ENCODE results near the gene PNKD. TPM values are rescaled to one million over a fixed set of nuclear protein-coding genes. Genes with fewer than 3 reads are reported as not detected.

Gene PNKD
- total RNA-seq, 1 donor from 2014 or later, result 39.1 TPM

- no peak overlapping the region for H3K4me3 ChIP-seq (ENCODE audit: low read length in 3 of 3)
- H3K4me1 ChIP-seq (ENCODE audit: control insufficient read depth in 3 of 3, insufficient read depth in 3 of 3, low read length in 3 of 3), result peaks cover 25 to 36% (median 27%) of the 10 kb centered on the region in 3 donors
- H3K9me3 ChIP-seq (ENCODE audit: control insufficient read depth in 3 of 3, low read length in 3 of 3), result no peaks in the 10 kb centered on the region
- H3K27me3 ChIP-seq (ENCODE audit: control insufficient read depth in 3 of 3, insufficient read depth in 3 of 3, low read length in 3 of 3), result no peaks in the 10 kb centered on the region
- H3K9ac ChIP-seq (ENCODE audit: low read depth in 1 of 3, low read length in 3 of 3), result peak overlapping the region in 2 of 3 donors; percentile 33 to 73
- peak overlapping the region; percentile 62 for H3K27ac ChIP-seq (ENCODE audit: low read depth, low read length)
- peaks cover 55 to 72% (median 71%) of the 10 kb centered on the region in 3 donors for H3K36me3 ChIP-seq (ENCODE audit: control insufficient read depth in 3 of 3, insufficient read depth in 3 of 3, low read length in 3 of 3)
These were observed 17.1 kb upstream of the PNKD start for GRCh38 chr2:218253232-218253625.

- Histone ChIP-seq H3K9ac (ENCODE audit: low read depth in 1 of 3, low read length in 3 of 3) (no peak overlapping the region), H3K27me3 (ENCODE audit: control insufficient read depth in 3 of 3, insufficient read depth in 3 of 3, low read length in 3 of 3) (no peaks in the 10 kb centered on the region), H3K4me3 (ENCODE audit: low read length in 3 of 3) (no peak overlapping the region), H3K4me1 (ENCODE audit: control insufficient read depth in 3 of 3, insufficient read depth in 3 of 3, low read length in 3 of 3) (peaks cover 41 to 57% (median 48%) of the 10 kb centered on the region in 3 donors), H3K36me3 (ENCODE audit: control insufficient read depth in 3 of 3, insufficient read depth in 3 of 3, low read length in 3 of 3) (peaks cover 35 to 51% (median 51%) of the 10 kb centered on the region in 3 donors), H3K9me3 (ENCODE audit: control insufficient read depth in 3 of 3, low read length in 3 of 3) (no peaks in the 10 kb centered on the region), H3K27ac (ENCODE audit: low read depth, low read length) (no peak overlapping the region)
These were observed 14.9 kb upstream of the PNKD start for GRCh38 chr2:218255446-218255845.

DNA sequence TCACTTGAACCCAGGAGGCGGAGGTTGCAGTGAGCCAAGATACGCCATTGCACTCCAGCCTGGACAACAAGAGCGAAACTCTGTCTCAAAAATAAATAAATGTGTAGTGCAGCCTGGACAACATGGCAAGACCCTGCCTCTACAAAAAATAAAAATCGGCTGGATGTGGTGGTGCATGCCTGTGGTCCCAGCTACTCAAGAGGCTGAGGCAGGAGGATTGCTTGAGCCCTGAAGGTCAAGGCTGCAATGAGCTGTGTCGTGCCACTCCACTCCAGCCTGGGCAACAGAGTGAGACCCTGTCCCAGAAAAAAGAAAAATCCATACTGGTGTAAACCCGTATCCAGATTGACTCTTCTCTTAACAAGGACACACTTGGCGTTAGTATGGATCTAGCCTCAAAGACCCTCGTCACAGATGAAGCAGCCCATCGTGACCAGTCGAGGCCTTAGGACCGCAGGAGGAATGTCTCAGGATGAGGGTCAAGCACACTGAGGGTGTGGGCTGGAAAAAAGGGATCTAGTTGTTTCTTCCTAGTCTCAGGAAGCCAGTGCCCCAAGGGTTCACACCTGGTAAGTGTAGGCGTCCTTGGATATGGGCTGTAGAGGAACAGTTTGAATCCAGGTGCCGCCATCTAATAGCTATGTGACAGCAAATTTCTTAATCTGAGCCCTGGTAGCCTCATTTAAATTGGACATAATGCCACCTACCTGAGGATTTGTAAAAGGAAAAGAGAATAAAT lies 13.5 kb upstream of the PNKD start:
- H3K27ac ChIP-seq (ENCODE audit: low read depth, low read length), result peak overlapping the region; percentile 46
- peaks cover 26 to 40% (median 38%) of the 10 kb centered on the region in 3 donors for H3K36me3 ChIP-seq (ENCODE audit: control insufficient read depth in 3 of 3, insufficient read depth in 3 of 3, low read length in 3 of 3)
- H3K4me1 ChIP-seq (ENCODE audit: control insufficient read depth in 3 of 3, insufficient read depth in 3 of 3, low read length in 3 of 3), result peaks cover 46 to 67% (median 57%) of the 10 kb centered on the region in 3 donors

GRCh38 chr2:218257390-218257981 lies 12.8 kb upstream of the PNKD start:
- Histone ChIP-seq H3K9me3 (ENCODE audit: control insufficient read depth in 3 of 3, low read length in 3 of 3) (no peaks in the 10 kb centered on the region), H3K4me1 (ENCODE audit: control insufficient read depth in 3 of 3, insufficient read depth in 3 of 3, low read length in 3 of 3) (peaks cover 40 to 67% (median 57%) of the 10 kb centered on the region in 3 donors), H3K36me3 (ENCODE audit: control insufficient read depth in 3 of 3, insufficient read depth in 3 of 3, low read length in 3 of 3) (peaks cover 22 to 34% (median 31%) of the 10 kb centered on the region in 3 donors), H3K27me3 (ENCODE audit: control insufficient read depth in 3 of 3, insufficient read depth in 3 of 3, low read length in 3 of 3) (no peaks in the 10 kb centered on the region), H3K4me3 (ENCODE audit: low read length in 3 of 3) (no peak overlapping the region), H3K9ac (ENCODE audit: low read depth in 1 of 3, low read length in 3 of 3) (no peak overlapping the region), H3K27ac (ENCODE audit: low read depth, low read length) (peak overlapping the region; percentile 46)

More for the DNA sequence above, 13.5 kb upstream of the PNKD start:
- Histone ChIP-seq H3K4me3 (ENCODE audit: low read length in 3 of 3) (no peak overlapping the region), H3K27me3 (ENCODE audit: control insufficient read depth in 3 of 3, insufficient read depth in 3 of 3, low read length in 3 of 3) (no peaks in the 10 kb centered on the region), H3K9ac (ENCODE audit: low read depth in 1 of 3, low read length in 3 of 3) (no peak overlapping the region), H3K9me3 (ENCODE audit: control insufficient read depth in 3 of 3, low read length in 3 of 3) (no peaks in the 10 kb centered on the region)

- Histone ChIP-seq H3K9ac (ENCODE audit: low read depth in 1 of 3, low read length in 3 of 3) (peak overlapping the region; percentile 40 to 54 (median 43)), H3K36me3 (ENCODE audit: control insufficient read depth in 3 of 3, insufficient read depth in 3 of 3, low read length in 3 of 3) (peaks cover 16 to 26% (median 22%) of the 10 kb centered on the region in 3 donors), H3K9me3 (ENCODE audit: control insufficient read depth in 3 of 3, low read length in 3 of 3) (no peaks in the 10 kb centered on the region), H3K27ac (ENCODE audit: low read depth, low read length) (peak overlapping the region; percentile 80), H3K27me3 (ENCODE audit: control insufficient read depth in 3 of 3, insufficient read depth in 3 of 3, low read length in 3 of 3) (no peaks in the 10 kb centered on the region), H3K4me3 (ENCODE audit: low read length in 3 of 3) (peak overlapping the region in 1 of 3 donors; percentile 23), H3K4me1 (ENCODE audit: control insufficient read depth in 3 of 3, insufficient read depth in 3 of 3, low read length in 3 of 3) (peaks cover 22 to 61% (median 43%) of the 10 kb centered on the region in 3 donors)
These were observed 11.0 kb upstream of the PNKD start for GRCh38 chr2:218259099-218259961.

- Histone ChIP-seq H3K9ac (ENCODE audit: low read depth in 1 of 3, low read length in 3 of 3) (no peak overlapping the region), H3K36me3 (ENCODE audit: control insufficient read depth in 3 of 3, insufficient read depth in 3 of 3, low read length in 3 of 3) (peaks cover 21 to 26% (median 22%) of the 10 kb centered on the region in 3 donors), H3K9me3 (ENCODE audit: control insufficient read depth in 3 of 3, low read length in 3 of 3) (no peaks in the 10 kb centered on the region), H3K4me3 (ENCODE audit: low read length in 3 of 3) (no peak overlapping the region), H3K27me3 (ENCODE audit: control insufficient read depth in 3 of 3, insufficient read depth in 3 of 3, low read length in 3 of 3) (no peaks in the 10 kb centered on the region), H3K4me1 (ENCODE audit: control insufficient read depth in 3 of 3, insufficient read depth in 3 of 3, low read length in 3 of 3) (peaks cover 22 to 55% (median 39%) of the 10 kb centered on the region in 3 donors), H3K27ac (ENCODE audit: low read depth, low read length) (peak overlapping the region; percentile 80)
These were observed 10.2 kb upstream of the PNKD start for GRCh38 chr2:218260166-218260565.

- no peaks in the 10 kb centered on the region for H3K9me3 ChIP-seq (ENCODE audit: control insufficient read depth in 3 of 3, low read length in 3 of 3)
- no peak within 1 kb of the TSS for H3K4me3 ChIP-seq (ENCODE audit: low read length in 3 of 3)
- peak within 1 kb of the TSS; percentile 40 to 54 (median 43) for H3K9ac ChIP-seq (ENCODE audit: low read depth in 1 of 3, low read length in 3 of 3)
- peak within 1 kb of the TSS; percentile 80 for H3K27ac ChIP-seq (ENCODE audit: low read depth, low read length)
- no peaks in the 10 kb centered on the region for H3K27me3 ChIP-seq (ENCODE audit: control insufficient read depth in 3 of 3, insufficient read depth in 3 of 3, low read length in 3 of 3)
- H3K4me1 ChIP-seq (ENCODE audit: control insufficient read depth in 3 of 3, insufficient read depth in 3 of 3, low read length in 3 of 3), result peaks cover 22 to 55% (median 39%) of the 10 kb centered on the region in 3 donors
- H3K36me3 ChIP-seq (ENCODE audit: control insufficient read depth in 3 of 3, insufficient read depth in 3 of 3, low read length in 3 of 3), result peaks cover 24 to 28% (median 25%) of the 10 kb centered on the region in 3 donors
These were observed 9.4 kb upstream of the PNKD start, which contains the start of gene GPBAR1 for GRCh38 chr2:218260742-218261422. TSS of gene GPBAR1 (plus strand) at chr2:218261015. CDS start at chr2:218262725, 1,710 bp downstream.

DNA sequence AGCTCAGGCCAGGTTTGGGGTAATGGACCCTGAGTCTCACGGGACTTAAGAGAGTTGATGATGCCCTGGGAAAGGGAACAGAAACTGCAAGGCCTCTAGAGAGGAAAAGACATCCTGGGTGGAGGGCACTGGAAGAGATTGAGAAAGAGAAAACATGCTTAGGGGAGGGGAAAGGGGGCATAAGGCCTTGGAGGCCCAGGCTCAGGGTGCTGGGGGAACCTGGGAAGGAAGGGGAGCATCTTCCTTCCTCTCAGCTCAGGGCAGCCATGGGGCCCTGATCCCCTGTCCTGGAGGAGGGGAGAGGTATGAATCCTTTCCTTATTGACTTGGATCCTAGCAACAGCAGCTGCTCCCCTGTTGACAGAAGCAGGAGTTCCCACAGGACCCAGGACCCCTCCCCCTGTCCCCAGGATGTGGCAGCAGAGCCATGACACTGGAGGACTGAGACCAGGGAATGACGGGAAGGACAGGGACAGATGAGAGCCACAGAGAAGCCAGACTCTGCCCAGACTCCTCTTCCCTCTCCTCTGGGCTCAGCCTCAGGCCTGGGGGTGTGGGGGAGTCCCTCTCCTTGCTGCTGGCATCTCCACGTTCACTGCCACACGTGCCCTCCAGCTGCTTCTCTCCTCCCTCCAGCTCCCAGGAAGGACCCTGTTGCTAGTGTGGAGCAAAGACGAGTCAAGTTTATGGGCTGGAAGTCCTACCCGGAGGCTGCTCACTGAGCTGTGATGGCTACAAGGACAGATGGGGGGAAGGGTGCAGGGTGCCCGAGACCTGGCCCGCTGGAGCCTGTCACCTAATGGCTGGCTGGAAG lies 8.7 kb upstream of the PNKD start:
- Histone ChIP-seq H3K4me3 (ENCODE audit: low read length in 3 of 3) (no peak overlapping the region), H3K4me1 (ENCODE audit: control insufficient read depth in 3 of 3, insufficient read depth in 3 of 3, low read length in 3 of 3) (peaks cover 22 to 55% (median 39%) of the 10 kb centered on the region in 3 donors), H3K27ac (ENCODE audit: low read depth, low read length) (peak overlapping the region; percentile 2), H3K9me3 (ENCODE audit: control insufficient read depth in 3 of 3, low read length in 3 of 3) (no peaks in the 10 kb centered on the region), H3K36me3 (ENCODE audit: control insufficient read depth in 3 of 3, insufficient read depth in 3 of 3, low read length in 3 of 3) (peaks cover 29 to 36% (median 29%) of the 10 kb centered on the region in 3 donors), H3K9ac (ENCODE audit: low read depth in 1 of 3, low read length in 3 of 3) (peak overlapping the region in 2 of 3 donors; percentile 16 to 43), H3K27me3 (ENCODE audit: control insufficient read depth in 3 of 3, insufficient read depth in 3 of 3, low read length in 3 of 3) (no peaks in the 10 kb centered on the region)

Measured in skeletal muscle tissue (tissue), 4 donors.